Right lobe of liver (tissue), 6 donors: ENCODE data around the gene CMPK1. TPM values are rescaled to one million over a fixed set of nuclear protein-coding genes. Genes with fewer than 3 reads are reported as not detected.

ENCODE experiments used
- ATAC-seq, 4 donors: fragments of 200-7000 bp; cut with Tn5 transposase; one replicate each; pipeline ENCODE4 v1.9.1; 2020; ENCODE audit warnings: mild to moderate bottlenecking in 4 of 4, moderate library complexity in 4 of 4
- DNase-seq, 3 donors: peaks; one replicate each; pipeline ENCODE4 v3.0.0-alpha.2; 2020
- H3K27ac ChIP-seq, 3 donors: fragments of 200-600 bp; one replicate each; pipeline ENCODE4 v1.8.0; 2022
- H3K27me3 ChIP-seq, 2 donors: fragments of 200-600 bp; one replicate each; pipeline ENCODE4 v1.8.0; 2022
- H3K36me3 ChIP-seq, 4 donors: fragments of 200-600 bp; sonication (generic) in 1 of 4; one replicate each; pipeline versions ENCODE4 v1.5.1 to v1.8.0; 2017 to 2022; ENCODE audit warnings: control low read depth in 1 of 4
- H3K4me1 ChIP-seq, 4 donors: fragments of 200-600 bp; sonication (generic) in 1 of 4; one replicate each; pipeline versions ENCODE4 v1.5.1 to v1.8.0; 2017 to 2022; ENCODE audit warnings: control low read depth in 1 of 4
- H3K4me3 ChIP-seq, 3 donors: fragments of 200-600 bp; one replicate each; pipeline ENCODE4 v1.8.0; 2022
- H3K9me3 ChIP-seq, 4 donors: fragments of 200-600 bp; sonication (generic) in 1 of 4; one replicate each; pipeline versions ENCODE4 v1.5.1 to v1.8.0; 2017 to 2022; ENCODE audit warnings: control low read depth in 1 of 4
- CTCF ChIP-seq, 4 donors: fragments of 200-600 bp in 3 of 4; fragments of 450-650 bp in 1 of 4; IDR thresholded peaks; one replicate each; pipeline versions ENCODE4 v1.5.1 to v1.8.0; 2016 to 2022; ENCODE audit warnings: antibody characterized with exemption in 4 of 4, mild to moderate bottlenecking in 2 of 4
- POLR2A ChIP-seq: fragments of 450-650 bp; IDR thresholded peaks from one replicate; pipeline ENCODE4 v1.6.1; 2017; ENCODE audit warnings: antibody characterized with exemption, mild to moderate bottlenecking
- WGBS: methylation state at CpG from one replicate; pipeline ENCODE4 v1.1.6; 2018; ENCODE audit warnings: low coverage, low lambda C conversion rate; ENCODE audit not compliant: insufficient coverage; ENCODE audit errors: missing lambda C conversion rate; 5-methylcytosine and 5-hydroxymethylcytosine counted together
- intact Hi-C, 2 donors: fragments of 100-400 bp; cut with DNase I; formaldehyde crosslinking; loops; one replicate each; pipeline versions ENCODE4 v1.11.2 to v1.14.1; 2022
- total RNA-seq, 6 experiments: library from RNA; depleted of rRNA in 2 of 6; stranded (reverse); fragments of >200 nt in 2 of 6; fragmentation: NEBNext Ultra II Directional in 3 of 6; extraction: Animal tissue kit (Norgen Biotek cat#: 25700) in 3 of 6; gene quantifications; one replicate each; pipeline versions ENCODE4 v1.1.0 to v1.2.4, GENCODE V29; 2016 to 2023
- donor health status: DM: no; HTN: yes; CAD: no.
- donor health status: DM: no; HTN: no; CAD: no.
- donor health status: DM: no; HTN: no; CAD: no.
- donor health status: DM: no; HTN: yes; CAD: no.
- donor health status: DM: no; HTN: yes; CAD: no.

Gene CMPK1
- total RNA-seq, 6 experiments from 2014 or later: 101 to 160 (median 133) TPM

GRCh38 chr1:47382399-47382983, 48.9 kb downstream of the CMPK1 start:
- ATAC-seq: no peak
- Histone ChIP-seq H3K36me3 (peaks cover 0 to 6% (median 2%) of the 10 kb centered on the region in 4 donors), H3K9me3 (no peaks in the 10 kb centered on the region)

GRCh38 chr1:47384083-47384482, 50.5 kb downstream of the CMPK1 start:
- no peak for TF ChIP-seq POLR2A
- TF ChIP-seq CTCF (IDR thresholded peaks at IDR 0.05): no peak
- Histone ChIP-seq H3K27me3 (no peaks in the 10 kb centered on the region), H3K4me3 (no peak overlapping the region), H3K36me3 (peaks cover 0 to 1% (median 0%) of the 10 kb centered on the region in 4 donors), H3K4me1 (peaks cover 0 to 5% (median 0%) of the 10 kb centered on the region in 4 donors), H3K27ac (no peak overlapping the region), H3K9me3 (no peaks in the 10 kb centered on the region)
- no peak for DNase-seq
- 93% methylated on average over 3 of the region's 3 CpGs for WGBS
- no peak for ATAC-seq
- intact Hi-C loops: no loop called here

More at GRCh38 chr1:47382399-47382983, 48.9 kb downstream of the CMPK1 start:
- intact Hi-C loops: no loop called here
- H3K4me3 ChIP-seq: no peak overlapping the region
- WGBS: 73% methylated on average over 3 of the region's 3 CpGs
- H3K27ac ChIP-seq: no peak overlapping the region
- TF ChIP-seq CTCF (IDR thresholded peaks at IDR 0.05) (no peak), POLR2A (no peak)
- H3K4me1 ChIP-seq: peaks cover 0 to 21% (median 0%) of the 10 kb centered on the region in 4 donors
- no peak for DNase-seq
- H3K27me3 ChIP-seq: no peaks in the 10 kb centered on the region

GRCh38 chr1:47385020-47385419, 51.4 kb downstream of the CMPK1 start:
- no peak overlapping the region for H3K27ac ChIP-seq
- peaks cover 0 to 5% (median 0%) of the 10 kb centered on the region in 4 donors for H3K4me1 ChIP-seq
- H3K36me3 ChIP-seq: no peaks in the 10 kb centered on the region
- no peak overlapping the region for H3K4me3 ChIP-seq
- no peak for DNase-seq
- H3K27me3 ChIP-seq: no peaks in the 10 kb centered on the region
- ATAC-seq: no peak
- intact Hi-C loops: no loop called here
- TF ChIP-seq CTCF (IDR thresholded peaks at IDR 0.05) (no peak), POLR2A (no peak)
- no peaks in the 10 kb centered on the region for H3K9me3 ChIP-seq
- WGBS: 69% methylated on average over 3 of the region's 6 CpGs

GRCh38 chr1:47386268-47386667, 52.7 kb downstream of the CMPK1 start:
- 98% methylated on average over 5 of the region's 5 CpGs for WGBS
- TF ChIP-seq CTCF (IDR thresholded peaks at IDR 0.05): no peak
- no peak for TF ChIP-seq POLR2A
- Histone ChIP-seq H3K36me3 (no peaks in the 10 kb centered on the region), H3K27me3 (no peaks in the 10 kb centered on the region), H3K27ac (no peak overlapping the region), H3K9me3 (no peaks in the 10 kb centered on the region), H3K4me3 (no peak overlapping the region), H3K4me1 (no peaks in the 10 kb centered on the region)
- no peak for ATAC-seq
- DNase-seq: no peak
- intact Hi-C loops: no loop called here
